Liver (tissue), 9 donors: ENCODE data around the gene WBP2. TPM values are rescaled to one million over a fixed set of nuclear protein-coding genes. Genes with fewer than 3 reads are reported as not detected.

Experiments
- DNase-seq: peaks from one replicate; pipeline ENCODE4 v3.0.0-alpha.2; 2017; ENCODE audit warnings: low spot score
- H3K27ac ChIP-seq, 2 donors: one replicate each; pipeline ENCODE4 v1.7.0; 2013; ENCODE audit warnings: inconsistent platforms in 2 of 2, low read length in 2 of 2, control low read depth in 1 of 2, low read depth in 1 of 2, mild to moderate bottlenecking in 1 of 2
- H3K27me3 ChIP-seq, 4 donors: one replicate each; pipeline versions ENCODE4 v1.6.1 to v1.7.0; 2013; ENCODE audit warnings: low read length in 3 of 4, inconsistent platforms in 1 of 4, mild to moderate bottlenecking in 1 of 4, moderate library complexity in 1 of 4; ENCODE audit not compliant: control insufficient read depth in 4 of 4, insufficient read depth in 4 of 4
- H3K36me3 ChIP-seq, 4 donors: one replicate each; pipeline versions ENCODE4 v1.6.1 to v1.7.0; 2013; ENCODE audit warnings: low read length in 3 of 4, mild to moderate bottlenecking in 3 of 4, low read depth in 1 of 4, moderate library complexity in 1 of 4; ENCODE audit not compliant: control insufficient read depth in 4 of 4, insufficient read depth in 3 of 4
- H3K4me1 ChIP-seq, 4 donors: one replicate each; pipeline versions ENCODE4 v1.6.1 to v1.7.0; 2013; ENCODE audit warnings: low read length in 3 of 4, mild to moderate bottlenecking in 3 of 4, moderate library complexity in 1 of 4; ENCODE audit not compliant: control insufficient read depth in 4 of 4, insufficient read depth in 4 of 4
- H3K4me3 ChIP-seq, 3 donors: one replicate each; pipeline versions ENCODE4 v1.6.1 to v1.7.0; 2013; ENCODE audit warnings: low read length in 3 of 3, control low read depth in 1 of 3, low read depth in 1 of 3, mild to moderate bottlenecking in 1 of 3
- H3K9ac ChIP-seq, 2 donors: one replicate each; pipeline ENCODE4 v1.7.0; 2013; ENCODE audit warnings: low read length in 2 of 2, mild to moderate bottlenecking in 2 of 2, moderate library complexity in 2 of 2, control low read depth in 1 of 2, low read depth in 1 of 2
- H3K9me3 ChIP-seq, 4 donors: one replicate each; pipeline versions ENCODE4 v1.6.1 to v1.7.0; 2013; ENCODE audit warnings: low read length in 3 of 4; ENCODE audit not compliant: control insufficient read depth in 4 of 4
- ATF3 ChIP-seq: IDR thresholded peaks from 2 replicates; pipeline ENCODE4 v1.6.1; 2016; ENCODE audit warnings: antibody characterized with exemption
- CTCF ChIP-seq: fragments of 150-350 bp; IDR thresholded peaks from 2 replicates; pipeline ENCODE4 v1.5.1; 2017; ENCODE audit warnings: improper control_type of control experiment, low read depth, low read length; ENCODE audit not compliant: missing input control
- EGR1 ChIP-seq, 2 donors: IDR thresholded peaks; 2 replicates each; pipeline ENCODE4 v1.6.1; 2016 to 2018; ENCODE audit warnings: antibody characterized with exemption in 2 of 2, low read depth in 2 of 2
- FOXA1 ChIP-seq: IDR thresholded peaks from 2 replicates; pipeline ENCODE4 v1.6.1; 2016; ENCODE audit warnings: antibody characterized with exemption
- FOXA2 ChIP-seq: IDR thresholded peaks from 2 replicates; pipeline ENCODE4 v1.6.1; 2016; ENCODE audit warnings: antibody characterized with exemption
- GABPA ChIP-seq, 2 donors: IDR thresholded peaks in 1 of 2; conservative IDR thresholded peaks in 1 of 2; 2 replicates each; pipeline ENCODE4 v1.6.1; 2016; ENCODE audit warnings: antibody characterized with exemption in 2 of 2, mild to moderate bottlenecking in 1 of 2, moderate library complexity in 1 of 2
- HNF4G ChIP-seq: IDR thresholded peaks from 2 replicates; pipeline ENCODE4 v1.6.1; 2016; ENCODE audit warnings: antibody characterized with exemption
- NR2F2 ChIP-seq: IDR thresholded peaks from 2 replicates; pipeline ENCODE4 v1.6.1; 2016; ENCODE audit warnings: antibody characterized with exemption
- REST ChIP-seq: IDR thresholded peaks from 2 replicates; pipeline ENCODE4 v1.6.1; 2016; ENCODE audit warnings: antibody characterized with exemption, mild to moderate bottlenecking
- RXRA ChIP-seq, 2 donors: IDR thresholded peaks; 2 replicates each; pipeline ENCODE4 v1.6.1; 2017 to 2018; ENCODE audit warnings: antibody characterized with exemption in 2 of 2, mild to moderate bottlenecking in 1 of 2
- SP1 ChIP-seq: IDR thresholded peaks from 2 replicates; pipeline ENCODE4 v1.6.1; 2018; ENCODE audit warnings: antibody characterized with exemption, mild to moderate bottlenecking
- TAF1 ChIP-seq: conservative IDR thresholded peaks from 2 replicates; pipeline ENCODE4 v1.6.1; 2016; ENCODE audit warnings: antibody characterized with exemption, mild to moderate bottlenecking
- YY1 ChIP-seq: IDR thresholded peaks from 2 replicates; pipeline ENCODE4 v1.6.1; 2016; ENCODE audit warnings: antibody characterized with exemption, mild to moderate bottlenecking
- WGBS: extraction: QIAGEN DNeasy Blood & Tissue Kit; methylation state at CpG from one replicate; pipeline ENCODE4 v1.1.7; 2013; 5-methylcytosine and 5-hydroxymethylcytosine counted together
- polyA plus RNA-seq, 2 donors: library from polyadenylated mRNA; stranded (reverse) in 1 of 2; unstranded in 1 of 2; fragments of 200-250 nt in 1 of 2; fragments of >200 nt in 1 of 2; fragmentation: Nextera tagmentation in 1 of 2; extraction: Ambion mirVana in 1 of 2; gene quantifications; one replicate each; pipeline versions ENCODE4 v1.2.1 to v1.2.3, GENCODE V29; 2013 to 2015
- total RNA-seq, 2 donors: library from RNA; depleted of rRNA; stranded (reverse); fragments of >200 nt; gene quantifications; one replicate each; pipeline ENCODE4 v1.2.3, GENCODE V29; 2014
- donor health status: healthy.
- donor health status: healthy.
- donor health status: healthy.
- donor health status: healthy.
- donor health status: healthy.

WBP2 gene
- total and polyA plus RNA-seq, 4 donors: 29.0 to 99.4 (median 51.6) TPM

GRCh38 chr17:75847614-75848522, 7.3 kb downstream of the WBP2 start:
- H3K9ac ChIP-seq: no peak overlapping the region
- peak overlapping the region in 1 of 2 donors; percentile 25 for H3K27ac ChIP-seq
- no peak for TF ChIP-seq FOXA2
- no peak for TF ChIP-seq CTCF
- no peak for TF ChIP-seq REST
- no peak for TF ChIP-seq SP1
- no peak for TF ChIP-seq TAF1
- TF ChIP-seq YY1: no peak
- peaks cover 25 to 46% (median 39%) of the 10 kb centered on the region in 4 donors for H3K36me3 ChIP-seq
- H3K27me3 ChIP-seq: no peaks in the 10 kb centered on the region
- no peak for DNase-seq
- 88% methylated on average over 25 of the region's 25 CpGs for WGBS
- H3K4me3 ChIP-seq: no peak overlapping the region
- H3K9me3 ChIP-seq: no peaks in the 10 kb centered on the region
- peaks cover 2 to 42% (median 26%) of the 10 kb centered on the region in 4 donors for H3K4me1 ChIP-seq

GRCh38 chr17:75846692-75847613, 8.2 kb downstream of the WBP2 start:
- no peaks in the 10 kb centered on the region for H3K27me3 ChIP-seq
- peaks cover 25 to 46% (median 39%) of the 10 kb centered on the region in 4 donors for H3K36me3 ChIP-seq
- H3K9me3 ChIP-seq: no peaks in the 10 kb centered on the region
- DNase-seq: no peak
- WGBS: 90% methylated on average over 34 of the region's 34 CpGs
- TF ChIP-seq NR2F2: no peak
- TF ChIP-seq FOXA1: no peak
- TF ChIP-seq ATF3: no peak
- TF ChIP-seq CTCF: no peak
- TF ChIP-seq EGR1 (IDR thresholded peaks at IDR 0.05; ENCODE audit: low read depth in 2 of 2): no peak
- TF ChIP-seq GABPA (IDR thresholded peaks at IDR 0.05 in 1 of 2, conservative IDR thresholded peaks at IDR 0.05 in 1 of 2): no peak
- no peak for TF ChIP-seq HNF4G
- no peak for TF ChIP-seq RXRA (IDR thresholded peaks at IDR 0.05)
- no peak for TF ChIP-seq SP1
- H3K4me1 ChIP-seq: peaks cover 2 to 40% (median 26%) of the 10 kb centered on the region in 4 donors
- peak overlapping the region in 1 of 2 donors; percentile 25 for H3K27ac ChIP-seq
- no peak overlapping the region for H3K9ac ChIP-seq
- H3K4me3 ChIP-seq: no peak overlapping the region
